A673 (cell line): Measurements from ENCODE around the gene SDC1.

ENCODE experiments used
- CTCF ChIP-seq: fragments of 300-800, 200-600 bp; sonication (generic); conservative IDR thresholded peaks from 2 replicates; pipeline ENCODE4 v1.5.1; 2017; ENCODE audit warnings: low read depth, mild to moderate bottlenecking, antibody characterized with exemption, low read length, moderate library complexity, mixed read lengths
- EZH2 ChIP-seq: fragments of 200-600 bp; sonication (generic); IDR thresholded peaks from 2 replicates; pipeline ENCODE4 v1.6.1; 2017; ENCODE audit warnings: borderline replicate concordance, low read depth, mild to moderate bottlenecking, mixed read lengths, antibody characterized with exemption, low read length; ENCODE audit not compliant: poor library complexity, severe bottlenecking

GRCh38 chr2:20203521-20204225 lies 21.3 kb downstream of the SDC1 start:
- no peak for TF ChIP-seq CTCF
- TF ChIP-seq EZH2, result no peak
